Fibroblast of lung (primary cell): Measurements from ENCODE around the gene RXRA. TPM values are rescaled to one million over a fixed set of nuclear protein-coding genes. Genes with fewer than 3 reads are reported as not detected.

ENCODE experiments used
- DNase-seq, 2 donors: peaks; one replicate each; pipeline versions ENCODE4 v3.0.0 to v3.0.0-alpha.2; 2010; ENCODE audit warnings: low read depth in 2 of 2
- H2AFZ ChIP-seq: 2 replicates; pipeline ENCODE4 v1.5.1; 2012; ENCODE audit warnings: low read length, control low read depth, inconsistent platforms
- H3K27ac ChIP-seq: 2 replicates; pipeline ENCODE4 v1.5.1; 2011; ENCODE audit warnings: low read length, control low read depth; ENCODE audit not compliant: insufficient read depth
- H3K27me3 ChIP-seq: 2 replicates; pipeline ENCODE4 v1.5.1; 2011; ENCODE audit warnings: mild to moderate bottlenecking, low read length; ENCODE audit not compliant: control insufficient read depth, insufficient read depth
- H3K36me3 ChIP-seq: 2 replicates; pipeline ENCODE4 v1.5.1; 2011; ENCODE audit warnings: low read length; ENCODE audit not compliant: control insufficient read depth, insufficient read depth
- H3K4me1 ChIP-seq: 2 replicates; pipeline ENCODE4 v1.5.1; 2011; ENCODE audit warnings: low read length; ENCODE audit not compliant: control insufficient read depth, insufficient read depth; ENCODE audit errors: extremely low read depth
- H3K4me2 ChIP-seq: 2 replicates; pipeline ENCODE4 v1.5.1; 2011; ENCODE audit warnings: low read length, control low read depth; ENCODE audit not compliant: insufficient read depth; ENCODE audit errors: extremely low read depth
- H3K4me3 ChIP-seq, 4 experiments: fragments of 200-600 bp in 1 of 4; sonication (generic) in 1 of 4; replicated peaks in 1 of 4; 2 replicates each; pipeline ENCODE4 v1.5.1; 2011 to 2016; ENCODE audit warnings: low read length in 4 of 4, low read depth in 3 of 4, mild to moderate bottlenecking in 3 of 4, control low read depth in 2 of 4, inconsistent platforms in 1 of 4, mixed read lengths in 1 of 4; ENCODE audit not compliant: insufficient read depth in 1 of 4; ENCODE audit errors: control extremely low read depth in 1 of 4
- H3K79me2 ChIP-seq: 2 replicates; pipeline ENCODE4 v1.5.1; 2012; ENCODE audit warnings: mild to moderate bottlenecking, low read length, inconsistent platforms; ENCODE audit not compliant: control insufficient read depth, insufficient read depth
- H3K9ac ChIP-seq: 2 replicates; pipeline ENCODE4 v1.5.1; 2011; ENCODE audit warnings: mild to moderate bottlenecking, low read length, control low read depth; ENCODE audit not compliant: insufficient read depth
- H3K9me3 ChIP-seq: 2 replicates; pipeline ENCODE4 v1.5.1; 2012; ENCODE audit warnings: low read depth, low read length; ENCODE audit not compliant: control insufficient read depth, insufficient read depth
- H4K20me1 ChIP-seq: 2 replicates; pipeline ENCODE4 v1.5.1; 2011; ENCODE audit warnings: low read length; ENCODE audit not compliant: control insufficient read depth, insufficient read depth; ENCODE audit errors: extremely low read depth
- CTCF ChIP-seq, 2 donors: IDR thresholded peaks in 1 of 2; conservative IDR thresholded peaks in 1 of 2; 1 replicate in 1 of 2; 2 replicates in 1 of 2; pipeline ENCODE4 v1.5.1; 2011 to 2012; ENCODE audit warnings: low read length in 2 of 2, control low read depth in 1 of 2, inconsistent platforms in 1 of 2, low read depth in 1 of 2, mild to moderate bottlenecking in 1 of 2
- EZH2 ChIP-seq: IDR thresholded peaks from 2 replicates; pipeline ENCODE4 v1.5.1; 2012; ENCODE audit warnings: low read length, control low read depth, mild to moderate bottlenecking; ENCODE audit errors: missing control alignments
- polyA plus RNA-seq, 2 donors: library from polyadenylated mRNA; depleted of rRNA in 1 of 2; stranded (reverse) in 1 of 2; unstranded in 1 of 2; fragments of >200 nt; gene quantifications; 2 replicates each; pipeline ENCODE4 v1.2.1, GENCODE V29; 2011 to 2012; ENCODE audit warnings: missing spikeins in 1 of 2
- total RNA-seq: library from RNA; depleted of rRNA; stranded (reverse); fragments of >200 nt; gene quantifications from 2 replicates; pipeline ENCODE4 v1.2.1, GENCODE V29; 2014

Gene RXRA
- total and polyA plus RNA-seq, 2 donors (not counting 1 experiment from before 2014, with no cell fraction given), result 13.3 to 14.9 TPM

GRCh38 chr9:134365791-134366222, 39.6 kb downstream of the RXRA start:
- Histone ChIP-seq H3K4me2 (peak overlapping the region; percentile 69), H3K9ac (peak overlapping the region; percentile 24), H4K20me1 (no peaks in the 10 kb centered on the region), H3K4me1 (peaks cover 17% of the 10 kb centered on the region), H3K79me2 (peaks cover 19% of the 10 kb centered on the region), H2AFZ (no peak overlapping the region), H3K27ac (peak overlapping the region; percentile 61), H3K9me3 (no peaks in the 10 kb centered on the region), H3K36me3 (no peaks in the 10 kb centered on the region), H3K4me3 (no peak overlapping the region), H3K27me3 (no peaks in the 10 kb centered on the region)
- DNase-seq, result peak; percentile 29 to 44
- TF ChIP-seq EZH2 (no peak), CTCF (conservative IDR thresholded peaks at IDR 0.05 in 1 of 2, IDR thresholded peaks at IDR 0.05 in 1 of 2; ENCODE audit: low read depth in 1 of 2, low read length in 2 of 2) (peak; percentile 5 to 12)

GRCh38 chr9:134366223-134367031, 40.2 kb downstream of the RXRA start:
- H3K4me1 ChIP-seq, result peaks cover 17% of the 10 kb centered on the region
- H3K9ac ChIP-seq, result peak overlapping the region; percentile 40
- H3K27me3 ChIP-seq, result no peaks in the 10 kb centered on the region
- no peaks in the 10 kb centered on the region for H4K20me1 ChIP-seq
- peak overlapping the region; percentile 69 for H3K4me2 ChIP-seq
- peak overlapping the region; percentile 78 for H3K27ac ChIP-seq
- TF ChIP-seq CTCF (conservative IDR thresholded peaks at IDR 0.05 in 1 of 2, IDR thresholded peaks at IDR 0.05 in 1 of 2; ENCODE audit: low read depth in 1 of 2, low read length in 2 of 2), result no peak
- TF ChIP-seq EZH2, result no peak
- H3K36me3 ChIP-seq, result no peaks in the 10 kb centered on the region
- H3K79me2 ChIP-seq, result peaks cover 19% of the 10 kb centered on the region
- H3K9me3 ChIP-seq, result no peaks in the 10 kb centered on the region
- peak overlapping the region in 1 of 4 experiments; percentile 28 for H3K4me3 ChIP-seq
- H2AFZ ChIP-seq, result no peak overlapping the region
- peak; percentile 76 to 87 for DNase-seq

- no peaks in the 10 kb centered on the region for H4K20me1 ChIP-seq
Observed at GRCh38 chr9:134367061-134367460, 40.8 kb downstream of the RXRA start.

More at GRCh38 chr9:134367061-134367460, 40.8 kb downstream of the RXRA start:
- Histone ChIP-seq H3K79me2 (peaks cover 19% of the 10 kb centered on the region), H3K4me3 (no peak overlapping the region), H3K9me3 (no peaks in the 10 kb centered on the region), H3K4me2 (peak overlapping the region; percentile 8), H3K36me3 (no peaks in the 10 kb centered on the region), H3K9ac (no peak overlapping the region), H3K27me3 (no peaks in the 10 kb centered on the region), H3K27ac (peak overlapping the region; percentile 78), H2AFZ (no peak overlapping the region), H3K4me1 (peaks cover 17% of the 10 kb centered on the region)
- TF ChIP-seq CTCF (conservative IDR thresholded peaks at IDR 0.05 in 1 of 2, IDR thresholded peaks at IDR 0.05 in 1 of 2; ENCODE audit: low read depth in 1 of 2, low read length in 2 of 2) (no peak), EZH2 (no peak)
- no peak for DNase-seq
